Caco-2 (cell line): ENCODE data around the gene MYRF. TPM values are rescaled to one million over a fixed set of nuclear protein-coding genes. Genes with fewer than 3 reads are reported as not detected.

Experiments used
- BruUV-seq: library from RNA; stranded (reverse); fragments of 400-500 nt; replicated peaks from 2 replicates; lab custom pipeline; 2021; lab: Mats Ljungman, UMichigan
- CTCF ChIA-PET: fragments of 300-600 bp; sonication (Branson Sonifier 250); formaldehyde crosslinking; loops from one replicate; lab custom pipeline; 2022; ENCODE audit warnings: antibody characterized with exemption; lab: Charles Lee
- POLR2A ChIA-PET: fragments of 300-600 bp; sonication (Branson Sonifier 250); formaldehyde crosslinking; loops from one replicate; lab custom pipeline; 2022; ENCODE audit warnings: antibody characterized with exemption; lab: Charles Lee
- DNase-seq, 2 experiments: peaks; one replicate each; pipeline versions ENCODE4 v3.0.0 to v3.0.0-alpha.2; 2020 to 2022
- H3K27me3 ChIP-seq: replicated peaks from 2 replicates; pipeline ENCODE4 v1.6.0; 2011; ENCODE audit warnings: low read length; ENCODE audit not compliant: control insufficient read depth, insufficient read depth
- H3K36me3 ChIP-seq: 2 replicates; pipeline ENCODE4 v1.5.1; 2011; ENCODE audit warnings: low read length; ENCODE audit not compliant: control insufficient read depth, insufficient read depth
- H3K4me1 ChIP-seq: fragments of 250-450 bp; sonication (Bioruptor Pico); 2 replicates; pipeline ENCODE4 v1.5.1; 2020; ENCODE audit warnings: mild to moderate bottlenecking
- H3K4me3 ChIP-seq: 2 replicates; pipeline ENCODE4 v1.5.1; 2011; ENCODE audit warnings: low read depth, mild to moderate bottlenecking, control low read depth, low read length
- H3K9me3 ChIP-seq: fragments of 250-450 bp; sonication (Bioruptor Pico); 2 replicates; pipeline ENCODE4 v1.5.1; 2020; ENCODE audit warnings: mild to moderate bottlenecking, moderate library complexity
- H3K27ac Mint-ChIP-seq: one replicate; pipeline ENCODE4 v1.8.0; 2022; ENCODE audit warnings: mixed read lengths; ENCODE audit not compliant: unreplicated experiment
- H3K27me3 Mint-ChIP-seq: one replicate; pipeline ENCODE4 v1.8.0; 2022; ENCODE audit warnings: mixed read lengths; ENCODE audit not compliant: insufficient read depth, unreplicated experiment
- H3K36me3 Mint-ChIP-seq: one replicate; pipeline ENCODE4 v1.8.0; 2022; ENCODE audit warnings: mild to moderate bottlenecking, mixed read lengths; ENCODE audit not compliant: insufficient read depth, unreplicated experiment
- H3K4me1 Mint-ChIP-seq: one replicate; pipeline ENCODE4 v1.8.0; 2022; ENCODE audit warnings: low read depth, mixed read lengths; ENCODE audit not compliant: unreplicated experiment
- H3K4me3 Mint-ChIP-seq: one replicate; pipeline ENCODE4 v1.8.0; 2022; ENCODE audit warnings: mild to moderate bottlenecking, moderate library complexity, mixed read lengths; ENCODE audit not compliant: unreplicated experiment
- H3K9me3 Mint-ChIP-seq: one replicate; pipeline ENCODE4 v1.8.0; 2022; ENCODE audit warnings: mixed read lengths; ENCODE audit not compliant: unreplicated experiment
- CTCF ChIP-seq, 2 experiments: fragments of 200-600 bp in 1 of 2; IDR thresholded peaks; 1 replicate in 1 of 2; 2 replicates in 1 of 2; pipeline versions ENCODE4 v1.5.1 to v1.8.0; 2011 to 2022; ENCODE audit warnings: antibody characterized with exemption in 1 of 2, control low read depth in 1 of 2, inconsistent platforms in 1 of 2, low read depth in 1 of 2, low read length in 1 of 2, mild to moderate bottlenecking in 1 of 2, moderate library complexity in 1 of 2; ENCODE audit not compliant: insufficient read depth in 1 of 2, severe bottlenecking in 1 of 2, unreplicated experiment in 1 of 2
- intact Hi-C: fragments of 100-400 bp; cut with micrococcal nuclease; formaldehyde crosslinking; loops from one replicate; pipeline ENCODE4 v1.10.0; 2022; ENCODE audit not compliant: unreplicated experiment
- total RNA-seq: library from RNA; stranded (reverse); gene quantifications from 2 replicates; pipeline ENCODE4 v1.2.3, GENCODE V29; 2022

Gene MYRF
- total RNA-seq, 1 experiment from 2014 or later, result 169 TPM

- no peak for DNase-seq
- H3K27me3 Mint-ChIP-seq, result no peaks in the 10 kb centered on the region
- H3K9me3 Mint-ChIP-seq, result no peaks in the 10 kb centered on the region
- Histone ChIP-seq H3K9me3 (no peaks in the 10 kb centered on the region), H3K4me3 (no peak overlapping the region), H3K27me3 (no peaks in the 10 kb centered on the region), H3K4me1 (peaks cover 63% of the 10 kb centered on the region), H3K36me3 (peaks cover 4% of the 10 kb centered on the region)
- no peak overlapping the region for H3K4me3 Mint-ChIP-seq
- H3K4me1 Mint-ChIP-seq, result peaks cover 14% of the 10 kb centered on the region
- BruUV-seq, result no TSS peak
- H3K27ac Mint-ChIP-seq, result peak overlapping the region; percentile 87
- POLR2A ChIA-PET, result no interaction called here
- CTCF ChIA-PET, result interaction anchor here (0.9 to 2.6 kb wide), 3 partner anchors 12 to 99 kb away, joined by 3 to 8 read pairs (median 6); no protein-coding TSS in a partner anchor
- intact Hi-C loops, result no loop called here
- no peak for TF ChIP-seq CTCF (IDR thresholded peaks at IDR 0.05; ENCODE audit: insufficient read depth in 1 of 2, low read depth in 1 of 2, low read length in 1 of 2, severe bottlenecking in 1 of 2, unreplicated experiment in 1 of 2)
- peaks cover 54% of the 10 kb centered on the region for H3K36me3 Mint-ChIP-seq
These were observed 13.3 kb downstream of the MYRF start for GRCh38 chr11:61765550-61766253.

GRCh38 chr11:61766353-61766841 is 14.0 kb downstream of the MYRF start:
- H3K27me3 ChIP-seq, result no peaks in the 10 kb centered on the region
- H3K9me3 Mint-ChIP-seq, result no peaks in the 10 kb centered on the region
- ChIA-PET POLR2A (no interaction called here), CTCF (interaction anchor here (0.7 to 2.6 kb wide), 5 partner anchors 9 to 99 kb away, joined by 3 to 13 read pairs (median 4); no protein-coding TSS in a partner anchor)
- intact Hi-C loops, result no loop called here
- H3K4me1 Mint-ChIP-seq, result peaks cover 14% of the 10 kb centered on the region
- H3K36me3 Mint-ChIP-seq, result peaks cover 61% of the 10 kb centered on the region
- H3K4me1 ChIP-seq, result peaks cover 69% of the 10 kb centered on the region
- TF ChIP-seq CTCF (IDR thresholded peaks at IDR 0.05; ENCODE audit: insufficient read depth in 1 of 2, low read depth in 1 of 2, low read length in 1 of 2, severe bottlenecking in 1 of 2, unreplicated experiment in 1 of 2), result no peak
- H3K27me3 Mint-ChIP-seq, result no peaks in the 10 kb centered on the region
- no peaks in the 10 kb centered on the region for H3K9me3 ChIP-seq
- H3K27ac Mint-ChIP-seq, result peak overlapping the region; percentile 87
- no peak overlapping the region for H3K4me3 Mint-ChIP-seq
- no peak overlapping the region for H3K4me3 ChIP-seq
- DNase-seq, result no peak
- H3K36me3 ChIP-seq, result peaks cover 4% of the 10 kb centered on the region
- no TSS peak for BruUV-seq

GRCh38 chr11:61768376-61769076 is 16.1 kb downstream of the MYRF start:
- H3K9me3 Mint-ChIP-seq, result no peaks in the 10 kb centered on the region
- DNase-seq, result no peak
- H3K27me3 Mint-ChIP-seq, result no peaks in the 10 kb centered on the region
- H3K27ac Mint-ChIP-seq, result peak overlapping the region; percentile 87
- H3K27me3 ChIP-seq, result no peaks in the 10 kb centered on the region
- ChIA-PET CTCF (interaction anchor here (0.5 to 2.1 kb wide), 4 partner anchors 12 to 21 kb away, joined by 3 to 34 read pairs (median 20); no protein-coding TSS in a partner anchor), POLR2A (no interaction called here)
- no peak for TF ChIP-seq CTCF (IDR thresholded peaks at IDR 0.05; ENCODE audit: insufficient read depth in 1 of 2, low read depth in 1 of 2, low read length in 1 of 2, severe bottlenecking in 1 of 2, unreplicated experiment in 1 of 2)
- BruUV-seq, result no TSS peak
- peaks cover 75% of the 10 kb centered on the region for H3K36me3 Mint-ChIP-seq
- H3K4me1 Mint-ChIP-seq, result peaks cover 21% of the 10 kb centered on the region
- H3K4me3 Mint-ChIP-seq, result peak overlapping the region; percentile 46
- H3K36me3 ChIP-seq, result peaks cover 4% of the 10 kb centered on the region
- H3K9me3 ChIP-seq, result no peaks in the 10 kb centered on the region
- peaks cover 66% of the 10 kb centered on the region for H3K4me1 ChIP-seq
- no peak overlapping the region for H3K4me3 ChIP-seq
- intact Hi-C loops, result loop anchor here (1.0 kb wide), 1 partner anchor 12 kb away; no protein-coding TSS in a partner anchor
